ENCODE measurements around the gene ENOPH1.
"Not testable (repeated sequence)": the region's sequence is repeated elsewhere in the genome, so short reads cannot be mapped to it uniquely, and the experiment has no call there.

ENOPH1 gene

DNA sequence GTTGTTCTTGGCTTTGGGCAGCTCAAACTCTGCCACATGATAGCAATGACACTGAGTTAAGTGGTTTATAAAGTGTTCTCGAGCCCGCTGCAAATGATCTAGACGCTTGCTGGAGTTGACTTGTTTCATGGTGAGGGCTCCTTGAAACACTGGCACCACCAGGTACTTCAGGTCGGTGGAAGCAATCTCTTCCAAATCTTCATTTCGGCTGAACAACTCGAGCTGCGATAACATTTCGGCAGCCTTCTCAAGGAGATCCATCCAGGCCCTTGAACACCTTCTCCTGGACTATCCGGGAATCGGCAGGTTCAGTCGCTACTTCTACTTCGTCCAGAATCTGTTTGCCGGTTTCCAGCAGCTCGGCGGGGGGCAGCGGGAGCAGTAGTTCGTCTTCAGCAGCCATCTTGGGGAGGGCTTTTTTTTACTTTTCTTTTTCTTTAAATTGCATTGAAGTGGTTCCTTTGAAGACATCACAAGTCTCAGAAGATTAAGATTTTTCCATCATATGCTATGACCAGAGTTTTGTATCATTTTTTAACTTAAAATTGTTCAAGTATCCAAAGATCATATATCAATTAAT lies 28.1 kb upstream of the ENOPH1 start:
- Histone ChIP-seq H3K27me3 (ENCODE audit: insufficient read depth, low read depth, severe bottlenecking) (no peaks in the 10 kb centered on the region), H3K9me3 (ENCODE audit: severe bottlenecking) (no peaks in the 10 kb centered on the region), H3K4me3 (ENCODE audit: low read depth, low read length) (no peak overlapping the region), H3K27ac (no peak overlapping the region), H3K36me3 (no peaks in the 10 kb centered on the region)
- TF ChIP-seq, protein P1, sequence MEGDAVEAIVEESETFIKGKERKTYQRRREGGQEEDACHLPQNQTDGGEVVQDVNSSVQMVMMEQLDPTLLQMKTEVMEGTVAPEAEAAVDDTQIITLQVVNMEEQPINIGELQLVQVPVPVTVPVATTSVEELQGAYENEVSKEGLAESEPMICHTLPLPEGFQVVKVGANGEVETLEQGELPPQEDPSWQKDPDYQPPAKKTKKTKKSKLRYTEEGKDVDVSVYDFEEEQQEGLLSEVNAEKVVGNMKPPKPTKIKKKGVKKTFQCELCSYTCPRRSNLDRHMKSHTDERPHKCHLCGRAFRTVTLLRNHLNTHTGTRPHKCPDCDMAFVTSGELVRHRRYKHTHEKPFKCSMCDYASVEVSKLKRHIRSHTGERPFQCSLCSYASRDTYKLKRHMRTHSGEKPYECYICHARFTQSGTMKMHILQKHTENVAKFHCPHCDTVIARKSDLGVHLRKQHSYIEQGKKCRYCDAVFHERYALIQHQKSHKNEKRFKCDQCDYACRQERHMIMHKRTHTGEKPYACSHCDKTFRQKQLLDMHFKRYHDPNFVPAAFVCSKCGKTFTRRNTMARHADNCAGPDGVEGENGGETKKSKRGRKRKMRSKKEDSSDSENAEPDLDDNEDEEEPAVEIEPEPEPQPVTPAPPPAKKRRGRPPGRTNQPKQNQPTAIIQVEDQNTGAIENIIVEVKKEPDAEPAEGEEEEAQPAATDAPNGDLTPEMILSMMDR (IDR thresholded peaks at IDR 0.05; ENCODE audit: low read depth, low read length): no peak
- no peak for DNase-seq

DNA sequence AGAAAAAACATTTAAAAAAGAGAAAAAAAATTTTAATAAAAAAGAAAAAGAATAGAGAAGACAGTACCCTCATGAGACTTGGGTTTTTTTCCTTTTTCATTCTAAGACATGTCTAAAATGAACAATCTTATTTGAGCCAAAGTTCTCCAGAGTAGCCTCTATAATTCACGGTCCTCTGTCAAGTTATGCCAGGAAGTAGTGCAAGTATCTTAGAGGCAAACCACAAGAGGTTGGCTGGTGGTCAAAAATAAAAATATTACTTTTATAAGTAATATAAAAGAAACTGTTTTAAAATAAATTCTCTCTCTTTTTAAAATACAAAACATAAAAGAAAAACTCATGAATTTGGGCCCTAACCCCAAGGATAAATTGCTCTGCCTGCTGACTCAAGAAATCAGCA lies 26.7 kb upstream of the ENOPH1 start:
- no peak overlapping the region for H3K4me3 ChIP-seq (ENCODE audit: low read depth, low read length)
- TF ChIP-seq, protein P1 (IDR thresholded peaks at IDR 0.05; ENCODE audit: low read depth, low read length): no peak
- no peak for DNase-seq
- no peaks in the 10 kb centered on the region for H3K27me3 ChIP-seq (ENCODE audit: insufficient read depth, low read depth, severe bottlenecking)
- H3K36me3 ChIP-seq: no peaks in the 10 kb centered on the region
- no peak overlapping the region for H3K27ac ChIP-seq
- no peaks in the 10 kb centered on the region for H3K9me3 ChIP-seq (ENCODE audit: severe bottlenecking)

GRCh38 chr4:82415061-82415460 lies 15.3 kb upstream of the ENOPH1 start:
- not testable (repeated sequence) for H3K36me3 ChIP-seq; H3K27ac ChIP-seq; H3K27me3 ChIP-seq (ENCODE audit: insufficient read depth, low read depth, severe bottlenecking); H3K4me3 ChIP-seq (ENCODE audit: low read depth, low read length); DNase-seq; H3K9me3 ChIP-seq (ENCODE audit: severe bottlenecking)

DNA sequence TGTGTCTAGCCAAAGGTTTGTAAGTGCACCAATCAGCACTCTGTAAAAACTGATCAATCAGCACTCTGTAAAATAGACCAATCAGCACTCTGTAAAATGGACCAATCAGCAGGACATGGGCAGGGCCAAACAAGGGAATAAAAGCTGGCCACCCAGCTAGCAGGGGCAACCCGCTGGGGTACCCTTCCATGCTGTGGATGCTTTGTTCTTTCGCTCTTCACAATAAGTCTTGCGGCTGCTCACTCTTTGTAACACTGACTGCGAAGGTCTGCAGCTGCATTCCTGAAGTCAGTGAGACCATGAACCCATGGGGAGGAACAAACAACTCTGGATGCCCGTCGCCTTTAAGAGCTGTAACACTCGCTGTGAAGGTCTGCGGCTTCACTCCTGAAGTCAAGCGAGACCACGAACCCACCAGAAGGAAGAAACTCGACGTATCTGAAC lies 14.4 kb upstream of the ENOPH1 start:
- DNase-seq: no peak
- H3K27ac ChIP-seq: no peak overlapping the region
- no peak overlapping the region for H3K4me3 ChIP-seq (ENCODE audit: low read depth, low read length)
- no peaks in the 10 kb centered on the region for H3K9me3 ChIP-seq (ENCODE audit: severe bottlenecking)
- no peaks in the 10 kb centered on the region for H3K36me3 ChIP-seq
- no peaks in the 10 kb centered on the region for H3K27me3 ChIP-seq (ENCODE audit: insufficient read depth, low read depth, severe bottlenecking)
- TF ChIP-seq, protein P1 (IDR thresholded peaks at IDR 0.05; ENCODE audit: low read depth, low read length): no peak

GRCh38 chr4:82419451-82419850 lies 10.9 kb upstream of the ENOPH1 start:
- Histone ChIP-seq H3K27me3 (ENCODE audit: insufficient read depth, low read depth, severe bottlenecking) (no peaks in the 10 kb centered on the region), H3K4me3 (ENCODE audit: low read depth, low read length) (no peak overlapping the region), H3K36me3 (peaks cover 12% of the 10 kb centered on the region), H3K27ac (no peak overlapping the region), H3K9me3 (ENCODE audit: severe bottlenecking) (no peaks in the 10 kb centered on the region)
- no peak for DNase-seq
- TF ChIP-seq, protein P1 (IDR thresholded peaks at IDR 0.05; ENCODE audit: low read depth, low read length): no peak

DNA sequence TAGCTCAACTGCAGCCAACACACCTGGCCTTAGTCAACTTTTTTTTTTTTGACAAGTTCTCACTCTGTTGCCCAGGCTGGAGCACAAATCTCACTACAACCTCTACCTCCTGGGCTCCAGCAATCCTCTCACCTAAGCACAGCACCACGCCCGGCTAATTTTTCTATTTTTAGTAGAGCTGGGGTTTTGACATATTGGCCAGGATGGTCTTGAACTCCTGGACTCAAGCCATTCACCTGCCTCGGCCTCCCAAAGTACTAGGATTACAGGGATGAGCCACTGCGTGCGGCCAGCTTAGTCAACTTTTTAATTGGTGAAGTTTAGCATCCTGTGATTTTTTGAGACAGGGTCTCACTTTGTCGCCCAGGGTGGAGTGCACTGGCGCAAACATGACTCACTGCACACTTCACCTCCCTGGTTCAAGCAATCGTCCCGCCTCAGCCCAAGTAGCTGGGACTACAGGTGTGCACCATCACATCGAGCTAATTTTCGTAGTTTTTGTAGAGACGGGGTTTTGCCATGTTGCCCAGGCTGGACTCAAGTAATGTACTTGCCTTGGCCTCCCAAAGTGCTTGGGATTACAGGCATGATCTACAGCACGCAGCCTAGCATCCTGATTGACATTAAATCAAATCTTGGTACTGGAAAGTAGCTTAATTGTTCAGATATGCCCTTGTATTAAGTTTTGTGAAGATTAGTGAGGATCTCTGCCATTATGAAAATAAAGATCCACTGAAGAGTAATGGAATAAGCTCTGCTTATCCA lies 8.4 kb upstream of the ENOPH1 start:
- no peak overlapping the region for H3K27ac ChIP-seq
- H3K36me3 ChIP-seq: peaks cover 38% of the 10 kb centered on the region
- H3K9me3 ChIP-seq (ENCODE audit: severe bottlenecking): no peaks in the 10 kb centered on the region
- TF ChIP-seq, protein P1 (IDR thresholded peaks at IDR 0.05; ENCODE audit: low read depth, low read length): no peak
- H3K4me3 ChIP-seq (ENCODE audit: low read depth, low read length): no peak overlapping the region
- H3K27me3 ChIP-seq (ENCODE audit: insufficient read depth, low read depth, severe bottlenecking): no peaks in the 10 kb centered on the region
- no peak for DNase-seq

All from WERI-Rb-1 (cell line).